Measurements from ENCODE around the gene DYDC1.

- TF ChIP-seq CTCF (IDR thresholded peaks at IDR 0.05; ENCODE audit: extremely low read depth in 1 of 2, insufficient read depth in 1 of 2, low read depth in 1 of 2, low read length in 2 of 2), result no peak
- no peak for TF ChIP-seq POLR2A (IDR thresholded peaks at IDR 0.05; ENCODE audit: low read depth, low read length)
- TF ChIP-seq POLR2AphosphoS5 (IDR thresholded peaks at IDR 0.05; ENCODE audit: insufficient read depth, low read depth, low read length), result no peak
- TF ChIP-seq EZH2 (IDR thresholded peaks at IDR 0.05; ENCODE audit: borderline replicate concordance, low read depth, low read length, severe bottlenecking), result no peak
- TF ChIP-seq GATA2 (IDR thresholded peaks at IDR 0.05; ENCODE audit: insufficient read depth, insufficient read length, low read depth, low read length), result no peak
- TF ChIP-seq MAX (IDR thresholded peaks at IDR 0.05; ENCODE audit: insufficient read depth, insufficient read length), result no peak
Measured at GRCh38 chr10:80394358-80394916, 37.9 kb upstream of the DYDC1 start.

Measured in endothelial cell of umbilical vein (primary cell).